Fibroblast of mammary gland (primary cell): ENCODE measurements around the gene IL17A.
A peak's percentile ranks its signal among the peaks of the same experiment; 100 is the strongest.
"Not testable (repeated sequence)": the region's sequence is repeated elsewhere in the genome, so short reads cannot be mapped to it uniquely, and the experiment has no call there.

Source experiments
- DNase-seq: peaks from one replicate; pipeline ENCODE4 v3.0.0-alpha.2; 2010; ENCODE audit warnings: low read depth
- H3K4me3 ChIP-seq: 2 replicates; pipeline ENCODE4 v1.5.1; 2011; ENCODE audit warnings: low read depth, mild to moderate bottlenecking, low read length, moderate library complexity; ENCODE audit not compliant: control insufficient read depth
- TF ChIP-seq, protein P1 (sequence below): conservative IDR thresholded peaks from 2 replicates; pipeline ENCODE4 v1.5.1; 2011; ENCODE audit warnings: low read depth, low read length, inconsistent platforms; ENCODE audit not compliant: control insufficient read depth, insufficient read depth

The IL17A gene

DNA sequence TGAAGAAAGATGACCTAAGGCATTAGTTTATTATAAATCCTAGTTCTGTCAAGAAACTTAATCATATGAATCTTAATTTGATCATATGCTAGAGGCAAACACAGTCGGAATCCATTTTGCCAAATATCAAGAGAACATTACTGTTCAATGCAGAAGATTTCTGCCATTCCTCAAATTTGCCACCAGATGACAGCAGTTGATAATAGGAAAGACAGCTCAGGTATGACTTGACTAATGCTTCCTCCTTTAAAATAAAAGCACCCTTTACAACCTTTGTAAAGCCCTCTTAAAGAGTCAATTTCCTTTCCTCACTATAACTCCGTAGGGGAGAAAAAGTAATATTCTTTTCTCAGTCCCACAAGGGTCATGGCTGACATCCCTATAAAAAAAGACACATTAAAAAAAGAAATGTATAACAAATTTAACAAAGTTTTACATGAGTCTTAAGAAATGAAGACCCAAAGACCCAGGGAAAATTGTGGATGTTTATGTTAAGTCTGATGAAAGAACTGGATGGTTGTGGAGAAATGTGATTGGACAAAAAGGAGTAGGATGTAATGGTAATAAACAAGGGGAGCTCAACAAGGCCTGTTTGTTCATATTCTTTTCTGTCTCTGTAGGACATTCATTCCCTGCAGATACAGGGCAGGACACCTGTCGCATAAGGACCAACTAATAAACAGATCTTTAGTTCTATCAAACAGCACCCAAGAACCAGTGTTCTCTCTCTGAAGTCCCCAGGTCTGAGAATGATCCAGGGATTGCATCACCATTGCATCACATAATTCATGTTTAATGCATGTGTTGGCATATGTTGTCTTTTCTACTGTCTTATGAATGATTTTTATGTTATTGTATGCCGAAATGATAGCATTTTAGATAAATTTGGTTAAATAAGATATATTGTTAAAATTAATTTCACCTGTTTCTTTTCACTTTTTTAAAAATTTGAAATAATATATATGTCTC lies 23.0 kb upstream of the IL17A start:
- TF ChIP-seq, protein P1, sequence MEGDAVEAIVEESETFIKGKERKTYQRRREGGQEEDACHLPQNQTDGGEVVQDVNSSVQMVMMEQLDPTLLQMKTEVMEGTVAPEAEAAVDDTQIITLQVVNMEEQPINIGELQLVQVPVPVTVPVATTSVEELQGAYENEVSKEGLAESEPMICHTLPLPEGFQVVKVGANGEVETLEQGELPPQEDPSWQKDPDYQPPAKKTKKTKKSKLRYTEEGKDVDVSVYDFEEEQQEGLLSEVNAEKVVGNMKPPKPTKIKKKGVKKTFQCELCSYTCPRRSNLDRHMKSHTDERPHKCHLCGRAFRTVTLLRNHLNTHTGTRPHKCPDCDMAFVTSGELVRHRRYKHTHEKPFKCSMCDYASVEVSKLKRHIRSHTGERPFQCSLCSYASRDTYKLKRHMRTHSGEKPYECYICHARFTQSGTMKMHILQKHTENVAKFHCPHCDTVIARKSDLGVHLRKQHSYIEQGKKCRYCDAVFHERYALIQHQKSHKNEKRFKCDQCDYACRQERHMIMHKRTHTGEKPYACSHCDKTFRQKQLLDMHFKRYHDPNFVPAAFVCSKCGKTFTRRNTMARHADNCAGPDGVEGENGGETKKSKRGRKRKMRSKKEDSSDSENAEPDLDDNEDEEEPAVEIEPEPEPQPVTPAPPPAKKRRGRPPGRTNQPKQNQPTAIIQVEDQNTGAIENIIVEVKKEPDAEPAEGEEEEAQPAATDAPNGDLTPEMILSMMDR: peak; percentile 72
- peak; percentile 44 for DNase-seq
- H3K4me3 ChIP-seq: no peak overlapping the region

DNA sequence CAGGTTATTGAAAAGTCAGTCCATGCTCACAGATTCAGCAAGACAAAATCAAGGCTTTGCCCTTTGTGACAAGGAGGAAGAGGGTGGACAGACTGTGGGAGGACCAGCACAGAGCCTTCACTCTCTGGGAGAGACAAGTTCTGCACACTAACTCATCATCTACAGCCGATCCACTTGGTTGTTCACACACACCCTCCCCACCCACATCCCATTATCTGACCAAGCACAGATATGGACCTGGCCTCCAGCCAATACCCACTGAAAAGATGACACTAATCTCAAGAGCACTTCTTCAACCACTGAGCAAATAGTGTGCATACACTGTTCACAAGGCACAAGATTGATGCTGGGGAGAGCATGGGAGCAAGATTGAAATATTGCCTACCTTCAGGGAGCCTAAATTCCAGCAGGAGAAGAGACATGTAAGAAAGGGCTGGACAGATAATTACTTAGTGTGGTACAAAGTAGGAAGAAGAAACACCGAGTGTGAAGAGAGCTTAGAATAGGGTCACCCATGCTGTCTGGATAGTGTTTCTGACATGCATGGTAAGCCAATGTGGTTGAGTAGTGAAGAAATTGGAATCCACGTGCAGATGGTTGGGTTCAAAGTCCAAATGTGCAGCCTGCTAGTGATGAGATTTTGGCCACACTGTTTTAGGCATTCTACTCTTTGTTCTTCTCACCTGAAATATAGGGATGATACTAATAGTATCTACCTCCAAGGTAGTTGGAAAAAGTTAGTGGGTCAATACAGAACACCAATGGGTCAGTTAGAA lies 21.7 kb upstream of the IL17A start:
- no peak for DNase-seq
- H3K4me3 ChIP-seq: no peak overlapping the region
- TF ChIP-seq, protein P1: no peak

DNA sequence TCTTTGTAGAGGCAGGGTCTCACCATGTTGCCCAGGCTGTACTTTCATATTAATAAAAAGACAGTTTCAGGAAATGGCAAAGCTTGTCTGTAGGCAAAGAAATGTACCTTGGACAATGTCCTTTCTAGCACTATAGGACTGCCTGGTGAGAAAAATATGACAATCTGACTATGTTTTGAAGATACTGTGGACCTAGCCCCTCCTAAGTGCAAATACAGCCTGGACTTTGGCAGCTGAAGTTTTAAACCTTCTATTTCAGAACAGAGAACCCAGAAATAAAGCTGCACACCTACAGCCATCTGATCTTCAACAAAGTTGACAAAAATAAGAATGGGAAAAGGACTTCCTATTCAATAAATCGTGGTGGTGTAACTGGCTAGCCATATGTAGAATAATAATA lies 18.9 kb upstream of the IL17A start:
- TF ChIP-seq, protein P1: no peak
- no peak for DNase-seq
- no peak overlapping the region for H3K4me3 ChIP-seq

DNA sequence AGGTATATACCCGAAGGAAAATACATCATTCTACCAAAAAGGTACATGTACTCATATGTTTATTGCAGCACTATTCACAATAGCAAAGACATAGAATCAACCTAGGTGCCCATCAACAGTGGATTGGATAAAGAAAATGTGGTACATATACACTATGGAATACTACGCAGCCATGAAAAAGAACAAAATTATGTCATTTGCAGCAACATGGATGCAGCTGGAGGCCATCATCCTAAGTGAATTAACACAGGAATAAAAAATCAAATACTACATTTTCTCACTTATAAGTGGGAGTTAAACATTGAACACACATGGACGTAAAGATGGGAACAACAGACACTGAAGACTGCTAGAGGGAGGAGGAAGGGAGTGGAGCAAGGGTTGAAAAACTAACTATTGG lies 17.8 kb upstream of the IL17A start:
- DNase-seq, H3K4me3 ChIP-seq: not testable (repeated sequence)

DNA sequence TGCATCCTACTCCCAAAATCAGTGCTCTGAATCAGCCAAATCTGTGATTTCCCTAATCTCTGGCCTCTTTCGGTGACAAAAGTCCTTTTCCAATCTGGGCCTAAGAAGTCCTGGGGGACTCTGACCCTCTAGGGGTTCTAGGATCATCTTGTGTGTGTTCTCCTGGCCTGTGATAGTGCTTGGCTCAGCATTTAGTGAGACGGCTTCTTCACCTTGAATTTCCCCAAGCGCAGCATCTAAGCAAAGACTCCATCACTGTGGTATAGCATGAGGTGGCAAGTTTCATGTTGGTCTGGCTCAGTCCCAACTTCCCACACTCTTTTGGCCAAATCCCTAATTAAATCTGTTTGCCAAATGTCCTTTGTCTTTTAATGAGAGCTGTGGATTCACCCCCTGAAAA lies 12.1 kb upstream of the IL17A start:
- TF ChIP-seq, protein P1: no peak
- no peak overlapping the region for H3K4me3 ChIP-seq
- no peak for DNase-seq

DNA sequence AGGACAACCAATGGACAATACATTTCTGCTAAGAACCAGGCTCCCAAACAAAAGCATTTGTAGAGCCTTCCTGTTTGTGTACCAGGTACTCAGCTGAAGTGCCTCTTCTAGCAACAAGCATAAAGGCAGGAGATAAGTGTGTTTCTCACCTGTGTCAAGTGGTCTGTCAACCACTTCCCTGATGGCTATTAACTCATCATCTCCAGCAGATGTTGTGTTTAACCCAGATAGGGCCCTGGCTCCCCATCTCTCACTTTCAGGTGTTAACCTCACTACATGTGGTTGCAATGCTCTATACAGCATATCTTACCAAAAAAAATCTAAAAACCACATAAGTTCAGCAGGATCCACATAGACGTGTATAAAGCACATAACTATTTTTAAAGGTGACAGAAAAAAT lies 9.6 kb upstream of the IL17A start:
- DNase-seq: no peak
- TF ChIP-seq, protein P1: no peak
- no peak overlapping the region for H3K4me3 ChIP-seq

DNA sequence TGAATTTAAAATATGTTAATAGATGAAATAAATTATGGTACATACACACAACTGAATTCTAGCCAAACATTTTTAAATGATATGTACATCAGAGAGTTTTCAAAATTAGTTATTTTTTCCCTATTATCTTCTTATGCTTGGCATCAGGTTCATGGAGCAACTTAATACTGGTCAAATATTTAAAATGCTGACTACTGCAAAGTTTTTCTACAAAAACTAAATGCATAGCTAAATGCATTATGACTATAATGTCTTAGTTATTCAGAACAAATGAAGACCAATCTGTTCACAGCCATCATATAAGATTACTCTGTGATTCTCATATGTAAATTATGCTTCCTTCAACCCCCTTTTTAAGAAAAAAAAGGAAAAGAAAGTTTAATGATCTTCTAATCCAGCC lies 8.2 kb upstream of the IL17A start:
- no peak for DNase-seq
- no peak overlapping the region for H3K4me3 ChIP-seq
- TF ChIP-seq, protein P1: no peak
